DND-41 (cell line): ENCODE data around the gene SPTY2D1.

Experiments used
- EZH2 ChIP-seq: IDR thresholded peaks from 3 replicates; pipeline ENCODE4 v1.6.1; 2012; ENCODE audit warnings: borderline replicate concordance, low read depth, mild to moderate bottlenecking, moderate library complexity, low read length, inconsistent platforms; ENCODE audit not compliant: severe bottlenecking
- TF ChIP-seq, protein P1 (sequence below): IDR thresholded peaks from 2 replicates; pipeline ENCODE4 v1.5.1; 2012; ENCODE audit warnings: borderline replicate concordance, low read length, moderate library complexity, mild to moderate bottlenecking; ENCODE audit not compliant: poor library complexity, severe bottlenecking; ENCODE audit errors: extremely low read depth

DNA sequence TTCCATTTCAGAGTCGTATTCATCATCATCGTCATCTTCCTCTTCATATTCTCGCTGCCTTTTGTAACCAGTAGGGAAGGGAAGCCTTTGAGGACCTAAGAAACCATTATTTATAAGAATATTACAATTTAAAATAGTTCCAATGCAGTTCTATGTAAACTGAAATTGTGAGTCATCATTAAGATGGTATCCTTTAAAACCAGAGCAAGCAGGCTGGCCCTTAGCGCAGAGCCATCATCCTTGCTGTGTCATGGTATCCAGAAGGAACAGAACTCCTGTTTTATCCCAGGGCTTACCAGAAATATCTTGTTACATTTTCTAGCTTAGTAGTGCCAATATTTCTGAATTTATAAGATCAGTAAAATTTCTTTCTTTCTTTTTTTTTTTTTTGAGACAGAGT, 21.7 kb downstream of the SPTY2D1 start:
- TF ChIP-seq EZH2 = no peak
- TF ChIP-seq, protein P1, sequence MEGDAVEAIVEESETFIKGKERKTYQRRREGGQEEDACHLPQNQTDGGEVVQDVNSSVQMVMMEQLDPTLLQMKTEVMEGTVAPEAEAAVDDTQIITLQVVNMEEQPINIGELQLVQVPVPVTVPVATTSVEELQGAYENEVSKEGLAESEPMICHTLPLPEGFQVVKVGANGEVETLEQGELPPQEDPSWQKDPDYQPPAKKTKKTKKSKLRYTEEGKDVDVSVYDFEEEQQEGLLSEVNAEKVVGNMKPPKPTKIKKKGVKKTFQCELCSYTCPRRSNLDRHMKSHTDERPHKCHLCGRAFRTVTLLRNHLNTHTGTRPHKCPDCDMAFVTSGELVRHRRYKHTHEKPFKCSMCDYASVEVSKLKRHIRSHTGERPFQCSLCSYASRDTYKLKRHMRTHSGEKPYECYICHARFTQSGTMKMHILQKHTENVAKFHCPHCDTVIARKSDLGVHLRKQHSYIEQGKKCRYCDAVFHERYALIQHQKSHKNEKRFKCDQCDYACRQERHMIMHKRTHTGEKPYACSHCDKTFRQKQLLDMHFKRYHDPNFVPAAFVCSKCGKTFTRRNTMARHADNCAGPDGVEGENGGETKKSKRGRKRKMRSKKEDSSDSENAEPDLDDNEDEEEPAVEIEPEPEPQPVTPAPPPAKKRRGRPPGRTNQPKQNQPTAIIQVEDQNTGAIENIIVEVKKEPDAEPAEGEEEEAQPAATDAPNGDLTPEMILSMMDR = no peak
